Measurements from ENCODE around the gene HS3ST6.
A peak's percentile ranks its signal among the peaks of the same experiment; 100 is the strongest.
"Not testable (repeated sequence)": the region's sequence is repeated elsewhere in the genome, so short reads cannot be mapped to it uniquely, and the experiment has no call there.

The HS3ST6 gene

DNA sequence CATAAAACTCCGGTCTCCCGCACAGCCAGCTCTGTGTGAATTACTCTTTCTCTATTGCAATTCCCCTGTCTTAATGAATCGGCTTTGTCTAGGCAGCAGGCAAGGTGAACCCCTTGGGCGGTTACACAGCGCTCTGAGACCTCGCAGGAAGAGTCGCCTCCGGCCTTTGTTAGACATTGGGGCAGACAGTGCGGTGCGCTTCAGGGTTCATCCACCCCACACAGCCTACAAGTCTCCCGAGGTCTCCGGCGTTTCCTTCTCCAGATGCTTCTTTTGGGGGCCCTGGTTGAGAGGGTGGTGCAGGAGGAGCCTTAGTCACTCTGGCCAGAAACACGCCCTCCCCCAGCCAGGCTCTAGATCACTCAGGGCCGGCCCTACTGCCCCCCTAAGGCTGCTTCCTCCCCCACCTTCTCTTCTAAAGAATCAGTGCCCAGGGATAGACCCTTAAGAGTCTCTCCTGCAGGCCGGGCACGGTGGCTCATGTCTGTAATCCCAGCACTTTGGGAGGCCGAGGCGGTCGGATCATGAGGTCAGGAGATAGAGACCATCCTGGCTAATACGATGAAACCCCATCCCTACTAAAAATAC, 26.5 kb upstream of the HS3ST6 start:
- no peak overlapping the region for H3K4me3 ChIP-seq (replicated peaks in 1 of 2; ENCODE audit: low read depth in 2 of 2, low read length in 2 of 2)
- TF ChIP-seq, protein P1, sequence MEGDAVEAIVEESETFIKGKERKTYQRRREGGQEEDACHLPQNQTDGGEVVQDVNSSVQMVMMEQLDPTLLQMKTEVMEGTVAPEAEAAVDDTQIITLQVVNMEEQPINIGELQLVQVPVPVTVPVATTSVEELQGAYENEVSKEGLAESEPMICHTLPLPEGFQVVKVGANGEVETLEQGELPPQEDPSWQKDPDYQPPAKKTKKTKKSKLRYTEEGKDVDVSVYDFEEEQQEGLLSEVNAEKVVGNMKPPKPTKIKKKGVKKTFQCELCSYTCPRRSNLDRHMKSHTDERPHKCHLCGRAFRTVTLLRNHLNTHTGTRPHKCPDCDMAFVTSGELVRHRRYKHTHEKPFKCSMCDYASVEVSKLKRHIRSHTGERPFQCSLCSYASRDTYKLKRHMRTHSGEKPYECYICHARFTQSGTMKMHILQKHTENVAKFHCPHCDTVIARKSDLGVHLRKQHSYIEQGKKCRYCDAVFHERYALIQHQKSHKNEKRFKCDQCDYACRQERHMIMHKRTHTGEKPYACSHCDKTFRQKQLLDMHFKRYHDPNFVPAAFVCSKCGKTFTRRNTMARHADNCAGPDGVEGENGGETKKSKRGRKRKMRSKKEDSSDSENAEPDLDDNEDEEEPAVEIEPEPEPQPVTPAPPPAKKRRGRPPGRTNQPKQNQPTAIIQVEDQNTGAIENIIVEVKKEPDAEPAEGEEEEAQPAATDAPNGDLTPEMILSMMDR (IDR thresholded peaks at IDR 0.05; ENCODE audit: low read depth, low read length): no peak
- DNase-seq (ENCODE audit: low read depth in 2 of 2): no peak

DNA sequence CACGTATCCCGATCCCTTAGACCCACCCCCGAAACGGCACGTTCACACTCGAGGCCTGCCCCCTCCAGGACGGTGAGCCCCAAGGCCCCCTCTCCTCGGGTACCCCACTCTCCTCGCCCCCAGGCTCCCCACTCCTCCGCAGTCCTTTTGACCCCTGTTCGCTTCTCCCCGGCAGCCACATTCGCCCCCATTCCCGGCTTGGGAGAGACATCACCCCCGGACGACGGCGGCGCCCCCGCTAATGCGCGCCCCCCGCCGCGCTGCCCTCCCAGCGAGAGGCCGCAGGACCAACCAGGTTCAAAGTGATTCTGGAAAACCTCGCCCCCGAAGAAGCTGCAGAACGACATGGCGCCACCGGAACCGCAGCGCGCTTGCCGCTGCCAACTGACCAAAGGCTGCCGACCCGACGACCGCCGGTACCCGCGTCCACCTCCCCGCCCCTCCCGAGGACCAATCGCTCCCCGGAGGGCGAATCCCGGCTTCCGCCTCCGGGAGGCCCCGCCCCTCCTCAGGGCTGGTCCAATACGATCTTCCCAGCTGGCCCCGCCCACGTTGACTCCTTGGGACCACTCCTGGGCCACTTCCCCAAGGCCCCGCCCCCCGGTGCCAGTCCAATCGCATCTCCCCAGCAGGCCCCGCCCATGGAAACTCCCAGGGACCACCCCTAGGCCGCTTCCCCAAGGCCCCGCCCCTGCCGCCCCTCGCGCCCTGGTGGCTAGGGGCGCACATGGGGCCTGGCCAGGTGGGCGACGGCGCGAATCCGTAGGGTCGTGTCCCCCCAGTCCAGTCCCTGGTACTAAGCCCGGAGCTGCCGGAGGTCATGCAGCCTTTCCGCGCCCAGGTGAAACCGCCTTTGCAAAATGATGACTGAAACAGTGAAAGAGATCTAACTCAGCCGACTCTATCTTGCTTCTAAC, 24.9 kb upstream of the HS3ST6 start, which contains the start of gene MSRB1:
TSS of gene MSRB1 (minus strand) at position 390 of the 917 bp plus-strand sequence. CDS start at position 347, 43 bp downstream.
- peak within 1 kb of the TSS; percentile 86 to 92 for H3K4me3 ChIP-seq (replicated peaks in 1 of 2; ENCODE audit: low read depth in 2 of 2, low read length in 2 of 2)
- TF ChIP-seq, protein P1 (IDR thresholded peaks at IDR 0.05; ENCODE audit: low read depth, low read length): no peak
- DNase-seq (ENCODE audit: low read depth in 2 of 2): peak; percentile 98 to 99

DNA sequence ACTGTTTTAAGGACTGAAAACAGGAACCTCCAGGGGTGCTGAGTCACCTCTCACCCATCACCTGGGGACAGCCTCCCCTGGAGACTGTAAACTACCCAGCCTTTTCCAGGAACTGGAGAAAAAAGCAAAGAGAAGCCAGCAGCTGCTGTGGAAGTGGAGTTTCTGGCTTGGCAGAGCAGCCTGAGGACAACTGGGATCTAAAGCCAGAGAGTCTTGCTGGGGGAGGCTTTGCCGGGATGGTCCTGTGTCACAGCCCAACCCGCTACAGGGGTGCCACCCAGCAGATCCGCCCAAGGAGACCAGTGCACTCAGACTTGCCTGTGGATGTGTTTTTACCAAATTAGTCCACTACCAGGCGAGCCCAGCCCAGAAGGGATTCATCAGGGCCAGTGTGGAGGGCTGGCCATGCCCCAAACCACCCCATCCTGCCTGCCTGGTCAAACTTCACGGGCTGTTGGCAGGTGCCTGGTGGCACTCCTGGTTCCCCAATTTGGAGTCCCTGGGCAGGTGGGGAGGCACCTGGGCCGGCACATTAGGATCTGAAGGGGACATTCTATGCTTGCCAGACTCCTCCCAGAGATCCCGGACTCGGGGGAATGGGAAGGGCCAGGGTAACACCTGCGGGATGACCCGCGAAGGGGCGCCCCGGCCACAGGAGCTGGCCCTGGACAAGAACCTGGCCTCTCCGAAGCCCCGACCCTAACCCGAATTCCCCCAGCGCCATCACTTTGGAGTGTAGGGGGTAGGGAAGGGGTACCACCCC, 24.0 kb upstream of the HS3ST6 start:
- TF ChIP-seq, protein P1 (IDR thresholded peaks at IDR 0.05; ENCODE audit: low read depth, low read length): no peak
- peak overlapping the region; percentile 86 to 92 for H3K4me3 ChIP-seq (replicated peaks in 1 of 2; ENCODE audit: low read depth in 2 of 2, low read length in 2 of 2)
- DNase-seq (ENCODE audit: low read depth in 2 of 2): peak; percentile 40 to 53

DNA sequence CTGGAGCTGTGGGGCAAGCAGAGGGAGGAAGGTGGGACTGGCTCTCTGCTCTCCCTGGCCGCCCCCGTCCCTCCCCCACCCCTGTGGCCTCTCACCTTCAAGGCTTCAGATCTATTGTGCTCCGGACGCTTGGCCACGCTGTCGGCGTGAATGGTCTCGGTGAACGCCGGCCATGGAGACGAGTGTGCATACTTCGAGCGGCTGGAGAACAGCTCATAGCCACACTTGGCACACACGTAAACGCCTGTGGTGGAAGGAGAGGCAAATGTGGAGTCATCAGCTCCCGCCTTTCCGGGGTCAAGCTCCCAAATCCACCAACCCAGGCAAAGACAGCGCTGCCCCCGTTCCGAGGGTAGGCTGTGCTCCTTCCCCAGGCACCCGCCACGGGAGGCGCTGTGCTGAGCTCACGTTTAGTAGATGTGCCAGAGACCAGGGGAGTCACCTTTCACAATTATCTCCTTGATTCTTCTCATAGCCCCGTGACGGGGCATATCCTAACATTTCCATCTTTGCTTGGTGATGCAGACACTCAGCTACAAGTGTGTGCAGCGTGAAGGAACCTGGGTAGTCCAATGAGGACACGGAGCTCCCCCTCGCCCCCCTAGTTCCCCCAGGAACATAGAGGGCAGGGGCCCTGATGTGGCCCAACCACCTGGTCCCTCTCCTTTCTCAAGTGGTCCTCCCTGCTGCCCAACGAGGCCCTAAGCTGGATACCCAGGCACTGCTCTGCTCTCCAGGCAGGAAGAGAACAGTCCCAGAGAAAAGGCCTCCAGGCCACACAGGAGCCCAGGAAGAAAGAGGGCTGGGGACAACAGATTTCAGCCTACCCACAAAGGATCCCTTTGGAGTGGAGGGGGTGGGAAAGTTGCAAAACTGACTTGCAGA, 23.2 kb upstream of the HS3ST6 start:
- TF ChIP-seq, protein P1 (IDR thresholded peaks at IDR 0.05; ENCODE audit: low read depth, low read length): no peak
- H3K4me3 ChIP-seq (replicated peaks in 1 of 2; ENCODE audit: low read depth in 2 of 2, low read length in 2 of 2): peak overlapping the region; percentile 5 to 86
- peak in 1 of 2 donors; percentile 39 for DNase-seq (ENCODE audit: low read depth in 2 of 2)

DNA sequence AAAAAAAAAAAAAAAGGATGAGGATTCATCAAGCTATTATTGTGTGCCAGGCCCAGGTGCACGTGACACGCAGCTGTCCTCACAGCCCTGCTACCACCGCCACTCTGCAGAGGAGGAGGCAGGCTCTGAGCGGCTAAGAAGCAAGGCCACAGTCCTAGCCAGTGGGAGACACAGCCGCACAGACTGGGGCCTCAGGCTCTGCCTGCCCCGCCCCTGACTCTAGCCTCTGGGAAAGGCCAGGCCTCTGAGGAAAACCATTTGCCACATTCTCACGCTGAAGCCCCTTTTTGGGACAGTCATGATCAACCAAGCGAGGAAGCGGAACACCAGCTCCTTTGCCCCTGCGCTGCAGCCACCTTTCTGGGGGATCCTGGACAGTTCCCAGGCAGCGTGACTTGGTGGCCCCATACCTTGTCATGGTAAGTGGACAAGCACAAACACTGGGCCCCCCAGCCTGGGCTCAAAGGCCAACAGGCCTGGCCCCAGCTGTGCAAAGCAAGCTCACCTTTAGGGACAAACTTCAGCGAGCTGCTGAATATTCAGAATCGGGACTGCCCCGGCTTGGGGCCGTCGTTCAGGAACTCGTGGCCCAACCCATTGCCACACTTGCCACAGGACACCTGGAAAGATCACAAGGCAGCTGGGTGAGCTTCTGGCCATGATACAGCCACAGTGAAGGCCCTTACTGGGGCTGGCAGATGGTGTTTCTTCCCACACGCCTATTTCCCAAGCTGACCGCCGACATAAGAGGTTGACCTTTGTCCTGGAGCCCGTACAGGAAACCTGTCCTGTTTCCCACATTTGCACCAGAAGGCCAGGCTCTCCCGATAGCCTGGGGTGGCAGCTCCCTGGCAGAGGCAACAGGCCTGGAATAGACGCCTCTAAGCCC, 22.3 kb upstream of the HS3ST6 start:
- H3K4me3 ChIP-seq (replicated peaks in 1 of 2; ENCODE audit: low read depth in 2 of 2, low read length in 2 of 2): no peak overlapping the region
- TF ChIP-seq, protein P1 (IDR thresholded peaks at IDR 0.05; ENCODE audit: low read depth, low read length): no peak
- no peak for DNase-seq (ENCODE audit: low read depth in 2 of 2)

DNA sequence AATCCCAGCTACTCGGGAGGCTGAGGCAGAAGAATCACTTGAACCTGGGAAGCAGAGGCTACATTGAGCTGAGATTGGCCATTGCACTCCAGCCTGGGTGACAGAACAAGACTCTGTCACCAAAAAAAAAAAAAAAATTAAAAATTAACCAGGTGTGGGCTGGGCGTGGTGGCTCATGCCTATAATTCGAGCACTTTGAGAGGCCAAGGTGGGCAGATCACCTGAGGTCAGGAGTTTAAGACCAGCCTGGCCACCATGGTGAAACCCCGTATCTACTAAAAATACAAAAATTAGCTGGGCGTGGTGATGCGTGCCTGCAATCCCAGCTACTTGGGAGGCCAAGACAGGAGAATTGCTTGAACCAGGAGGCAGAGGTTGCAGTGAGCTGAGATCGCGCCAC, 21.6 kb upstream of the HS3ST6 start:
- not testable (repeated sequence) for H3K4me3 ChIP-seq (replicated peaks in 1 of 2; ENCODE audit: low read depth in 2 of 2, low read length in 2 of 2); DNase-seq (ENCODE audit: low read depth in 2 of 2)
